ENCODE results near the gene ANKRD33B.

Gene ANKRD33B

GRCh38 chr5:10534561-10535530 is 29.0 kb upstream of the ANKRD33B start:
- Histone ChIP-seq H4K20me1 (no peaks in the 10 kb centered on the region), H3K4me3 (no peak overlapping the region), H3K27me3 (no peaks in the 10 kb centered on the region), H3K4me2 (peak overlapping the region in 3 of 11 experiments; percentile 4 to 93 (median 5); a peak in 3 of 22 replicates), H3K36me3 (no peaks in the 10 kb centered on the region), H3K4me1 (peaks cover 34 to 64% (median 47%) of the 10 kb centered on the region in 10 experiments), H3K27ac (no peak overlapping the region; a peak in 1 of 22 replicates), H3K9ac (no peak overlapping the region; a peak in 1 of 22 replicates), H3K9me3 (replicated peaks in 1 of 11) (peaks cover 0 to 7% (median 0%) of the 10 kb centered on the region in 11 experiments; a peak in 3 of 22 replicates)
- no peak for TF ChIP-seq Cebpa-rat (IDR thresholded peaks at IDR 0.05)

DNA sequence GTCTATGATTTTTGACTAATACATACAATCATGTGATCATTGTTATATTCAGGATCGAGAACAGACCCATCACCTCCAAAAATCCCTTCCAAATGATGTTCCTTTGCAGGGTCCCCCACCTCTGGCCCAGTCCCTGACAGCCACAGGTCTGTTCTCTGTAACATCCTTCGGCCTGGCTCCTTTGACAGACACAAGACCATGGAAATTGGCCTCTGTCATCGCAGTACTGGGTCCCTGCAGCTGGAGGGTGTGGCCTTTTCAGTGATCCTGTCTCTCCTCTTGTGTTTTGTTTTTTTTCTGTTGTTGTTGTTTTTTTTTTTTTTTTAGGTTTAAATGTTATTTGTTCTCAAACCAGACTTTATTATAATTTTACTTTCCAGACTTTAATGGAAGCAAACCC is 27.4 kb upstream of the ANKRD33B start:
- peaks cover 34 to 66% (median 49%) of the 10 kb centered on the region in 10 experiments for H3K4me1 ChIP-seq
- peaks cover 0 to 1% (median 0%) of the 10 kb centered on the region in 11 experiments; a peak in 1 of 22 replicates for H3K9me3 ChIP-seq (replicated peaks in 1 of 11)
- peak overlapping the region in 9 of 11 experiments; percentile 7 to 82 (median 62); a peak in 17 of 22 replicates for H3K27ac ChIP-seq
- no peaks in the 10 kb centered on the region for H3K36me3 ChIP-seq
- no peak for TF ChIP-seq Cebpa-rat (IDR thresholded peaks at IDR 0.05)
- peak overlapping the region in 4 of 10 experiments; percentile 21 to 52 (median 29); a peak in 5 of 20 replicates for H3K4me3 ChIP-seq
- peak overlapping the region; percentile 74 to 97 (median 88) for H3K4me2 ChIP-seq
- H3K9ac ChIP-seq, result peak overlapping the region in 3 of 11 experiments; percentile 8 to 62 (median 60); a peak in 5 of 22 replicates
- no peaks in the 10 kb centered on the region for H4K20me1 ChIP-seq
- H3K27me3 ChIP-seq, result no peaks in the 10 kb centered on the region

DNA sequence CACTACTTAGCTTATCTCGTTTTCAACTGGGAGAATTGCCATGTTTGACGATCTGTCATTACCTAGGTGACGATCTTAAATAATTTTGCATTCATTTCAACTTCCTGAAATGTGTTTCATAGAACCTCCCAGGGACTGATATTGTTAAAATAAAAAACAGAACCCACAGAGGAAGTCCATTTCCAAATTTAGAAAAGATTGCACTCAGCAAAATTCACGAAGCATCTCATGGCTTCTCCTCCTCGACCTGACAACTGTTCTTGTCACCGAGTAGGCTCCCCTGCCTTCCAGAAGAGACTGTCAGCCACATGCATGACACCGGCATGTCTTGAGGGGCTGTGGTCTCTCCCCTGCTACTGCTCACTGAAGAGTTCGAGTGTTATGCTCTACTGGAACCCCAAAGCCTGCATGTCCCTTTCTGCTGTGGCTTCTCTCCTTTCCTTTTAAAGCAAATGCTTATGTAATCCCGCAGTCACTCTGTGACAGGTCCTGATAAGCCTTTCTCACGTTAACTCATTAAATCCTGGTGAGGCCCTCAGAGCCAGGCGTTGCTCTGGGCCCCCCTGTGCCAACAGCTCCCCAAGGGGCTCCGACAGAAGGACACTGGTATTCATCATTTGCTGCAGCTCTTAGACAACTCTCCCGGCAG is 26.8 kb upstream of the ANKRD33B start:
- peak overlapping the region; percentile 5 to 62 (median 55); a peak in 18 of 22 replicates for H3K9ac ChIP-seq
- peak overlapping the region; percentile 74 to 97 (median 88) for H3K4me2 ChIP-seq
- no peaks in the 10 kb centered on the region for H3K27me3 ChIP-seq

DNA sequence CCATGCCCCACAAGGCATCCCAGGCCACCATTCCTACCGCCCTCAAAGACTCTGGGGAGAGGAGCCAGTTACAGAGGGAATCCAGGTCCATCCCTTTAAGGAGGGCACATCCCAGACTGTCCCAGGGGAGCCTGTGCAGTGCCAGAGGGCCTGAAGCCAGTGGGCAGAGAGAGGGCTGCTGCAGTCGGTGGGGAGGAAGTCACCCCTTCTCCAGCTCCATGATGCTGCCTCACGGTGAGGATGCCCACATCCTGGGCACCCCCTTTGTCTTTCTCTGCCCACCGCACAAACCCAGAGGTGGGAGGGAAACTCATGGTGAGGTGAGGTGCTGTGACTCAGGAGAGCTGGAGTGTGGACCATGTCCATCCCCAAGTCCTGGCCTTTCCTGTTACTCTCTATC is 26.2 kb upstream of the ANKRD33B start:
- Histone ChIP-seq H3K27me3 (no peaks in the 10 kb centered on the region), H4K20me1 (no peaks in the 10 kb centered on the region), H3K36me3 (no peaks in the 10 kb centered on the region), H3K4me2 (peak overlapping the region; percentile 74 to 97 (median 88)), H3K9me3 (replicated peaks in 1 of 11) (no peaks in the 10 kb centered on the region), H3K4me1 (peaks cover 34 to 66% (median 49%) of the 10 kb centered on the region in 10 experiments), H3K4me3 (peak overlapping the region in 7 of 10 experiments; percentile 5 to 52 (median 28); a peak in 8 of 20 replicates), H3K27ac (peak overlapping the region in 10 of 11 experiments; percentile 35 to 82 (median 61); a peak in 20 of 22 replicates), H3K9ac (peak overlapping the region; percentile 5 to 62 (median 55); a peak in 17 of 22 replicates)
- no peak for TF ChIP-seq Cebpa-rat (IDR thresholded peaks at IDR 0.05)

More for the DNA sequence above, 26.8 kb upstream of the ANKRD33B start:
- Histone ChIP-seq H3K36me3 (no peaks in the 10 kb centered on the region), H3K27ac (peak overlapping the region in 10 of 11 experiments; percentile 35 to 82 (median 61); a peak in 20 of 22 replicates), H4K20me1 (no peaks in the 10 kb centered on the region), H3K9me3 (replicated peaks in 1 of 11) (no peaks in the 10 kb centered on the region), H3K4me3 (peak overlapping the region in 8 of 10 experiments; percentile 5 to 52 (median 24); a peak in 12 of 20 replicates), H3K4me1 (peaks cover 34 to 66% (median 49%) of the 10 kb centered on the region in 10 experiments)
- no peak for TF ChIP-seq Cebpa-rat (IDR thresholded peaks at IDR 0.05)

- H3K27ac ChIP-seq, result peak overlapping the region in 9 of 11 experiments; percentile 35 to 82 (median 62); a peak in 14 of 22 replicates
- H3K36me3 ChIP-seq, result no peaks in the 10 kb centered on the region
- H4K20me1 ChIP-seq, result no peaks in the 10 kb centered on the region
- peak overlapping the region; percentile 74 to 97 (median 88) for H3K4me2 ChIP-seq
- H3K4me3 ChIP-seq, result peak overlapping the region in 1 of 10 experiments; percentile 52; a peak in 1 of 20 replicates
- no peak for TF ChIP-seq Cebpa-rat (IDR thresholded peaks at IDR 0.05)
- no peaks in the 10 kb centered on the region for H3K9me3 ChIP-seq (replicated peaks in 1 of 11)
- peaks cover 34 to 66% (median 49%) of the 10 kb centered on the region in 10 experiments for H3K4me1 ChIP-seq
- H3K27me3 ChIP-seq, result no peaks in the 10 kb centered on the region
- peak overlapping the region in 2 of 11 experiments; percentile 55 to 60; a peak in 4 of 22 replicates for H3K9ac ChIP-seq
These were observed 25.6 kb upstream of the ANKRD33B start for GRCh38 chr5:10538103-10538788.

DNA sequence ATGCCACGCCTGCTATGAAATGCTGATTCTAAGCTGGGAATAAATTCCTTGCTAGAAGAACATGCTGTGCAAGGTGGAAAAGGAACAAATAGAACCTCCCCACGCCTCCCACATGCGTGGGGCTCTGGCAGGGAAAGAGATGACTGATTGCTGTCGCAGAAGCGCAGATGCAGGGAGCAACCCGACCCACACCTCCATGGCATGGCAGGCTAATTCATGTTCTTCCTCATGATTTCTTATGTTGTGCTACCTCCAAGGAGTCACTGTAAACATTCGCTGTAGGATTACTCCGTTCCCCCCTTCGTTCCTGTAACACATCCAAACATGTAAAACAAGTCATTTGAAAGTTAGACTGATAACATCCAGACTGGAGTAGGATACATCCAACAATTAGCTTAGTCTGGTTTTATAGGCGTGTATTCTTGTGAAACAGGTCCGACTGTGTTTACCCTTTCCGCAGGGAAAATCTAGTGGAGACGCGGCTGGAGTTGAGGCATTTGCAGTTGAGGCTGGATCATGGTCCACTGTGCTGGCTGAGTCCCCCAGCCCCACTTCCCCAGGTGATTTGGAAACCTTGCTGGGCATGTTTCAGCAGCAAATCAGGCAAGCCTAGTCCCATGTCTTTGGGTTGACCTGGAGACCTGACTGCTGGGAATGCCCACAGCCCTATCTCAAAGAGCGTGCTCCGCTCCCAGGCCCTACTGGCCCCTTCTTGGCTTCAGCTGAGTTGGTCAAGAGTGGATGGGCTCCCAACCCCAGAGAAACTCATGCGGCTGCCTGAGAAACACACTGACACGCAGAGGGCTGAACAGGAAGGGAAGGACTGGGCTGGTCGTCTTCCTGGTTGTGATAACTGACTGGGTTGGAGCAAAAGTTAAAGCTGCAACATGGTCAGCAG is 24.8 kb upstream of the ANKRD33B start:
- TF ChIP-seq Cebpa-rat (IDR thresholded peaks at IDR 0.05), result no peak
- Histone ChIP-seq H3K4me3 (no peak overlapping the region), H4K20me1 (no peaks in the 10 kb centered on the region), H3K27me3 (no peaks in the 10 kb centered on the region), H3K9ac (no peak overlapping the region), H3K4me1 (peaks cover 30 to 68% (median 54%) of the 10 kb centered on the region in 10 experiments), H3K27ac (peak overlapping the region in 4 of 11 experiments; percentile 19 to 37 (median 30); a peak in 4 of 22 replicates), H3K9me3 (replicated peaks in 1 of 11) (no peaks in the 10 kb centered on the region), H3K4me2 (peak overlapping the region in 10 of 11 experiments; percentile 21 to 97 (median 89); a peak in 17 of 22 replicates), H3K36me3 (no peaks in the 10 kb centered on the region)

DNA sequence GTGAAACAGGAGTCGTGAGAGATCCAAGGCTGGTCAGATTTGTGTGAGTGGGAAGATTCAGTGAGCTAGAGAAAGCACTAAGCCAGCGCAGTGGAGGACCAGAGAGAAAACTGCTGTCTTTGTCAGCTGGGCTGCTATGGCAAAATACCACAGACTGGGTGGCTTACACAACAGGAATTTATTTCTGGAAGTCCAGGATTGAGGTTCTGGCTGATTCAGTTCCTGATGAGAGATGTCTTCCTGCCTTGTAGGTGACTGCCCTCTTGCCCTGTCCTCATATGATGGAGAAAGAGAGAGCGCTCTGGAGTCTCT is 24.2 kb upstream of the ANKRD33B start:
- H3K9ac ChIP-seq, result no peak overlapping the region
- no peak overlapping the region for H3K4me3 ChIP-seq
- H3K36me3 ChIP-seq, result no peaks in the 10 kb centered on the region
- no peaks in the 10 kb centered on the region for H4K20me1 ChIP-seq
- peak overlapping the region in 4 of 11 experiments; percentile 19 to 37 (median 30); a peak in 4 of 22 replicates for H3K27ac ChIP-seq
- peak overlapping the region in 8 of 11 experiments; percentile 21 to 97 (median 87); a peak in 15 of 22 replicates for H3K4me2 ChIP-seq
- H3K27me3 ChIP-seq, result no peaks in the 10 kb centered on the region
- H3K9me3 ChIP-seq (replicated peaks in 1 of 11), result no peaks in the 10 kb centered on the region
- no peak for TF ChIP-seq Cebpa-rat (IDR thresholded peaks at IDR 0.05)
- peaks cover 30 to 66% (median 54%) of the 10 kb centered on the region in 10 experiments for H3K4me1 ChIP-seq
